NCI-H187 treated with DMSO at 0.1 percent for 48 hours (cell line): Measurements from ENCODE around the gene TPGS2.
"Not testable (repeated sequence)": the region's sequence is repeated elsewhere in the genome, so short reads cannot be mapped to it uniquely, and the experiment has no call there.

Source experiments
- DNase-seq: peaks from one replicate; lab custom pipeline; 2025; lab: John Stamatoyannopoulos, UW

The TPGS2 gene

GRCh38 chr18:36821681-36822080 is 7.1 kb downstream of the TPGS2 start:
- no peak for DNase-seq

GRCh38 chr18:36819621-36820020 is 9.2 kb downstream of the TPGS2 start:
- no peak for DNase-seq

GRCh38 chr18:36818652-36819051 is 10.2 kb downstream of the TPGS2 start:
- no peak for DNase-seq

GRCh38 chr18:36817039-36817438 is 11.8 kb downstream of the TPGS2 start:
- DNase-seq = no peak

GRCh38 chr18:36816096-36816495 is 12.7 kb downstream of the TPGS2 start:
- DNase-seq = not testable (repeated sequence)

- peak; percentile 28 for DNase-seq
Observed at GRCh38 chr18:36814994-36815393, 13.8 kb downstream of the TPGS2 start.

GRCh38 chr18:36813824-36814223 is 15.0 kb downstream of the TPGS2 start:
- DNase-seq = no peak

- DNase-seq = no peak
Observed at GRCh38 chr18:36813101-36813775, 15.6 kb downstream of the TPGS2 start.

- no peak for DNase-seq
Observed at GRCh38 chr18:36812678-36813077, 16.1 kb downstream of the TPGS2 start.

GRCh38 chr18:36811955-36812354 is 16.8 kb downstream of the TPGS2 start:
- no peak for DNase-seq

- no peak for DNase-seq
Observed at GRCh38 chr18:36811430-36811829, 17.4 kb downstream of the TPGS2 start.

GRCh38 chr18:36809590-36810381 is 19.0 kb downstream of the TPGS2 start:
- peak; percentile 6 for DNase-seq

GRCh38 chr18:36808681-36809080 is 20.1 kb downstream of the TPGS2 start:
- DNase-seq = no peak

- no peak for DNase-seq
Observed at GRCh38 chr18:36805105-36805504, 23.7 kb downstream of the TPGS2 start.

- DNase-seq = no peak
Observed at GRCh38 chr18:36798738-36799473, 29.9 kb downstream of the TPGS2 start.

GRCh38 chr18:36792634-36793283 is 36.0 kb downstream of the TPGS2 start:
- DNase-seq = no peak

- no peak for DNase-seq
Observed at GRCh38 chr18:36786686-36787085, 42.1 kb downstream of the TPGS2 start.

GRCh38 chr18:36783792-36784191 is 45.0 kb downstream of the TPGS2 start:
- DNase-seq = no peak

GRCh38 chr18:36782710-36783109 is 46.1 kb downstream of the TPGS2 start:
- no peak for DNase-seq

- no peak for DNase-seq
Observed at GRCh38 chr18:36780748-36781147, 48.1 kb downstream of the TPGS2 start.

- DNase-seq = no peak
Observed at GRCh38 chr18:36777566-36777965, 51.2 kb downstream of the TPGS2 start.

GRCh38 chr18:36776650-36777049 is 52.2 kb downstream of the TPGS2 start:
- no peak for DNase-seq
